ENCODE measurements around the gene WDR73. TPM values are rescaled to one million over a fixed set of nuclear protein-coding genes. Genes with fewer than 3 reads are reported as not detected.
A peak's percentile ranks its signal among the peaks of the same experiment; 100 is the strongest.

Gene WDR73
- total RNA-seq, 1 experiment from 2014 or later: 35.6 TPM

GRCh38 chr15:84657748-84658079 lies 3.6 kb upstream of the WDR73 start:
- Histone ChIP-seq H3K4me1 (ENCODE audit: control insufficient read depth in 1 of 2, insufficient read depth in 2 of 2, low read length in 2 of 2) (peaks cover 19 to 38% of the 10 kb centered on the region in 2 experiments), H3K27ac (ENCODE audit: low read depth, low read length) (peak overlapping the region; percentile 58; the same call in 1 of the 2 replicates), H3K9me3 (ENCODE audit: control insufficient read depth in 1 of 2, insufficient read depth in 1 of 2, low read depth in 1 of 2, low read length in 2 of 2) (no peaks in the 10 kb centered on the region), H3K4me2 (ENCODE audit: low read length) (peak overlapping the region; percentile 75), H3K79me2 (ENCODE audit: insufficient read depth, low read length) (peaks cover 14% of the 10 kb centered on the region), H2AFZ (ENCODE audit: low read depth, low read length, poor library complexity, severe bottlenecking) (no peak overlapping the region), H3K9me2 (ENCODE audit: insufficient read depth) (no peaks in the 10 kb centered on the region), H4K20me1 (ENCODE audit: insufficient read depth) (no peaks in the 10 kb centered on the region), H3K36me3 (ENCODE audit: control insufficient read depth in 1 of 2, insufficient read depth in 2 of 2, low read length in 2 of 2) (peaks cover under 1 to 2% of the 10 kb centered on the region in 2 experiments; a peak in 2 of 4 replicates), H3K27me3 (ENCODE audit: insufficient read depth, low read length) (no peaks in the 10 kb centered on the region), H3K9ac (ENCODE audit: low read length) (peak overlapping the region; percentile 59), H3K4me3 (replicated peaks in 1 of 2; ENCODE audit: low read depth in 1 of 2, low read length in 2 of 2) (peak overlapping the region; percentile 31 to 56)
- intact Hi-C loops (cut with micrococcal nuclease): loop anchor here (10.0 kb wide), 1 partner anchor 117 kb away; no protein-coding TSS in a partner anchor
- TF ChIP-seq REST (IDR thresholded peaks at IDR 0.05; ENCODE audit: low read depth): no peak
- TF ChIP-seq FOSL1 (IDR thresholded peaks at IDR 0.05; ENCODE audit: low read depth): no peak
- TF ChIP-seq CBX3 (IDR thresholded peaks at IDR 0.05; ENCODE audit: low read depth): no peak
- no peak for TF ChIP-seq SRF (IDR thresholded peaks at IDR 0.05; ENCODE audit: low read depth)
- TF ChIP-seq SIN3A (IDR thresholded peaks at IDR 0.05; ENCODE audit: low read depth): no peak
- no peak for TF ChIP-seq EZH2 (IDR thresholded peaks at IDR 0.05)
- TF ChIP-seq POLR2AphosphoS5 (IDR thresholded peaks at IDR 0.05; ENCODE audit: low read depth, low read length): no peak
- no peak for TF ChIP-seq ATF3 (IDR thresholded peaks at IDR 0.05)
- TF ChIP-seq TCF7L2 (IDR thresholded peaks at IDR 0.05; ENCODE audit: borderline replicate concordance, extremely low read depth, insufficient read depth, insufficient read length): no peak
- no TSS peak for BruUV-seq (replicated peaks)
- ChIA-PET POLR2A (no interaction called here), RAD21 (ENCODE audit: low non-redundant PET in 1 of 2, low total read pairs in 2 of 2, uncharacterized antibody in 2 of 2, unreplicated experiment in 2 of 2) (no interaction called here), CTCF (no interaction called here)
- ATAC-seq: no peak
- DNase-seq (ENCODE audit: low read depth, low spot score): no peak
